ENCODE measurements around the gene CAPN12.
"Not testable (repeated sequence)": the region's sequence is repeated elsewhere in the genome, so short reads cannot be mapped to it uniquely, and the experiment has no call there.

The CAPN12 gene
- 0.61 to 4.5 reads per million in 2 experiments for total RNA-seq

GRCh38 chr19:38744298-38744681 lies at the start of gene CAPN12:
Gene CAPN12 (minus strand): TSS chr19:38744474. CDS start chr19:38744165, 309 bp downstream.
- DNase-seq (ENCODE audit: low read depth): no peak

GRCh38 chr19:38793671-38794070 lies 49.4 kb upstream of the CAPN12 start:
- DNase-seq (ENCODE audit: low read depth): no peak

- no peak for DNase-seq (ENCODE audit: low read depth)
Measured at GRCh38 chr19:38793177-38793576, 48.9 kb upstream of the CAPN12 start.

GRCh38 chr19:38792250-38793111 lies 48.2 kb upstream of the CAPN12 start:
- DNase-seq (ENCODE audit: low read depth): no peak

- not testable (repeated sequence) for DNase-seq (ENCODE audit: low read depth)
Measured at GRCh38 chr19:38791451-38792064, 47.3 kb upstream of the CAPN12 start.

GRCh38 chr19:38790507-38791403 lies 46.5 kb upstream of the CAPN12 start:
- not testable (repeated sequence) for DNase-seq (ENCODE audit: low read depth)

- DNase-seq (ENCODE audit: low read depth): no peak
Measured at GRCh38 chr19:38788478-38789243, 44.4 kb upstream of the CAPN12 start, which contains the start of gene LGALS7B. Gene LGALS7B (plus strand): TSS chr19:38789200. CDS start chr19:38789227, 27 bp downstream.

- DNase-seq (ENCODE audit: low read depth): no peak
Measured at GRCh38 chr19:38786572-38787265, 42.4 kb upstream of the CAPN12 start.

- not testable (repeated sequence) for DNase-seq (ENCODE audit: low read depth)
Measured at GRCh38 chr19:38786061-38786460, 41.8 kb upstream of the CAPN12 start.

GRCh38 chr19:38785187-38785699 lies 41.0 kb upstream of the CAPN12 start:
- no peak for DNase-seq (ENCODE audit: low read depth)

GRCh38 chr19:38784224-38784623 lies 40.0 kb upstream of the CAPN12 start:
- DNase-seq (ENCODE audit: low read depth): no peak

GRCh38 chr19:38782212-38782611 lies 37.9 kb upstream of the CAPN12 start:
- not testable (repeated sequence) for DNase-seq (ENCODE audit: low read depth)

GRCh38 chr19:38781058-38781457 lies 36.8 kb upstream of the CAPN12 start:
- no peak for DNase-seq (ENCODE audit: low read depth)

GRCh38 chr19:38780443-38780842 lies 36.2 kb upstream of the CAPN12 start:
- DNase-seq (ENCODE audit: low read depth): no peak

GRCh38 chr19:38778733-38779132 lies 34.5 kb upstream of the CAPN12 start:
- no peak for DNase-seq (ENCODE audit: low read depth)

GRCh38 chr19:38774181-38774950 lies 30.1 kb upstream of the CAPN12 start:
- no peak for DNase-seq (ENCODE audit: low read depth)

- DNase-seq (ENCODE audit: low read depth): no peak
Measured at GRCh38 chr19:38773469-38774177, 29.3 kb upstream of the CAPN12 start, which contains the start of gene LGALS7. Gene LGALS7 (minus strand): TSS chr19:38773517. CDS start chr19:38773492, 25 bp downstream.

GRCh38 chr19:38771569-38771968 lies 27.3 kb upstream of the CAPN12 start:
- not testable (repeated sequence) for DNase-seq (ENCODE audit: low read depth)

GRCh38 chr19:38770949-38771275 lies 26.6 kb upstream of the CAPN12 start:
- DNase-seq (ENCODE audit: low read depth): not testable (repeated sequence)
